HG02973 (cell line): Measurements from ENCODE around the gene PGGT1B.
"Not testable (repeated sequence)": the region's sequence is repeated elsewhere in the genome, so short reads cannot be mapped to it uniquely, and the experiment has no call there.

ENCODE experiments used
- ATAC-seq: cut with Tn5 transposase; IDR thresholded peaks from one replicate; pipeline ENCODE4 v1.9.1; 2021; ENCODE audit warnings: moderate library complexity; ENCODE audit not compliant: unreplicated experiment

PGGT1B gene

GRCh38 chr5:115260248-115260647, 2.4 kb downstream of the PGGT1B start:
- ATAC-seq = no peak

- ATAC-seq = no peak
Measured at GRCh38 chr5:115257981-115258380, 4.7 kb downstream of the PGGT1B start.

- not testable (repeated sequence) for ATAC-seq
Measured at GRCh38 chr5:115249379-115249778, 13.3 kb downstream of the PGGT1B start.

- no peak for ATAC-seq
Measured at GRCh38 chr5:115246361-115246991, 16.2 kb downstream of the PGGT1B start.

DNA sequence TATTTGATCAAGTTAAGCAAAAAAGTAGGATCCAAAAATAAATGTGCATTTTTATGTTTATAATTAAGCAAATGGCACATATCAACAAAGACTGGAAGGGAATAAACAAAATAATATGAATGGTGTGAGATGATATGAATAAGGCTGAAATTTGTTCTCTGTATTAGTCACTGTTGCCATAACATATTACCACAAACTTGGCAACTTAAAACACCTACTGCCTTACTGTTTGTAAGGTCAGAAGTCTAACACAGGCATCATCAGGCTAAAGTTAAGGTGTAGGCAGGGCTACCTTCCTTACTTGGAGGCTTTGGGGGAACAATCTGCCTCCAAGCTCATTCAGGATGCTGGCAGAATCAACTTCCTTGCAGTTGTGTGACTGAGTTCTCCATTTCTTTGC, 19.3 kb downstream of the PGGT1B start:
- ATAC-seq = peak; percentile 93

DNA sequence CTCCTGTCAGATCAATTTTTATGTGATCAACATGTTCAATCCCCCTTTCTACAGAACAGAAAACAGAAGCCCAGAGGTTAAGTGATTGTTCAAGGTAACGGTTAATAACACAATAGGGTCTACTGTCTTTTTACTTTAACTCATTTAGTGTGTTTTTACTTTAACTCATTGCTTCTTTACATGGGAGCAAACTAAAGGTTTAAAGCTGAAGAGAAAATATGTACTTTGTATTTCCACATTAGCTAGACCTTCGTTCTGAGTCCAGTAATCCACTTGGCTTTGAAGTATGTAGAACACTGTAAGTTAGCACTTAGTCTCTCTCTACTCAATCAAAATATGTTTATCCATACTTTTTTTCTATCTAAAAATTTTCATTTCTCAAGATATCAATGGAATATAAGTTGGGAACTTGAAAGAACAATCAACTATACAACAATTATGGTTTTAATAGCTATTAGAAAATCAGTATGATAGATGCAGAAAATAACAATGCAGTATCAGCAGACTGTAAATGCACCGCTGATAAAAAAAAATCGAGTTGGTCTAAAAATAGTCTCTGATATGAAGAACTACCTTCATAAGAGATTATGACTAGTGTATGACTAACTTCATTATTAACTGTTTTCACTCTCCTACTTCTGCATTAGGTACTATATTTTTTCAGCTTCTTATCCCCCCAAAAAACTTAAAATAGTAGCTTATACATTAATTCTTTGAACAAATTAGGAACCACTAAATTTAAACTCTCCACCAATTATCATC, 20.6 kb downstream of the PGGT1B start:
- no peak for ATAC-seq

- ATAC-seq = no peak
Measured at GRCh38 chr5:115237066-115237465, 25.6 kb downstream of the PGGT1B start.

GRCh38 chr5:115236599-115236998, 26.1 kb downstream of the PGGT1B start:
- ATAC-seq = no peak

DNA sequence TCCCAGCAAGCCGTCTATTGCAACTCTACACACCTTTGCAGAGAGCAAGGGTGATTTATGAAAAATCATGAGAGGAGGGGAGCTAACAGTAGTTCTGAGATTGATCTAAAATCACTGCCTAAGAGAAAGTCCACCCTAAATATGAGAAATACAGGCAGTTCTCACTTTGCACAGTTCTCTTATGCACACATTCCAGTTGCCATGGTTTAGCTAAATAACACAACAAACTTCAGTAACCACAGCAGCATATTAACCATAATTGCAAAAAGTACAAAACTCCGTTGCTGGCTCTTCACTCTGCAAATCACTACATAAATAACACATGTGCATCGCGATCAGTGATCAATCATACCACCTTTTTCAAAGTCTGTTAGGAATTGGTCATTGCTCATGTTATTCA, 31.1 kb downstream of the PGGT1B start:
- no peak for ATAC-seq

DNA sequence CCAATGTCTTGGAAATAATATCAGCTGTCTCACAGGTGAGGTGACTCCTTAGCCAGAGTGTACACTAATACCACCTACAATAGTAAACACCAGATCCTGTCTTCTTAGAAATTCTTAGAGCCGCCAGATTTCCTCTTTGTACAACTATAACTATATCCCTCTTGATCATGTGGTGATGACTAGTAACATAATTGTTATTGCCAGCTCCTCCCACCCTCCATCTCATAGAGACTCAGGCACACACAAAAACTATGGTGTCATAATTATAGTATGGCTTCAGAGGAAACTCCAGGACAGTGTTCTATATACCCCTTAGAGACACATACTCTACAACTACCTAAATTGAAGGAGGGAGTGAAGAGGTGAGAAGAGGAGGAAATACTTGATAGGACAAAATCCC, 33.1 kb downstream of the PGGT1B start:
- ATAC-seq = no peak

GRCh38 chr5:115227281-115227680, 35.4 kb downstream of the PGGT1B start:
- ATAC-seq = no peak

- ATAC-seq = no peak
Measured at GRCh38 chr5:115214541-115214940, 48.1 kb downstream of the PGGT1B start.

GRCh38 chr5:115209279-115209678, 53.4 kb downstream of the PGGT1B start:
- peak; percentile 100 for ATAC-seq

DNA sequence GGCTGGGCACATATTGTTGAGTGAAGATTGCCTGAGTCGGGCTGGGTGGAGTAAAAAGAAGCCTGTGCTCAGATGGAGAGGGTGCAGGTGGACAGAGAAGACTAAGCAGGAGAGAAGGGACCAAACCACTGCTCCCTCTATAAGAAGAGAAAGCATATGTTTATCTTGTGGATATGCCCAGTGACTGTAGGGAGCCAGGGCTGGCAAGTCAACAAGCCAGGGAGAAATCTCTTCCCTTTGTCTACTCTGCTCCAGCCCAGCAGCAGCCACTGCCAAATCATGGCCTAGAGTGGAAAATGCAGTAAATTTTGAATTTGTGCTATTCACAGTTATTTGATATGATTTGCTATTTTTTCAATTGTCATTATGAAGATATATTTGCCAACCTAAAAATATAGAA, 59.7 kb downstream of the PGGT1B start:
- ATAC-seq = no peak

- ATAC-seq = no peak
Measured at GRCh38 chr5:115196161-115196560, 66.5 kb downstream of the PGGT1B start.

DNA sequence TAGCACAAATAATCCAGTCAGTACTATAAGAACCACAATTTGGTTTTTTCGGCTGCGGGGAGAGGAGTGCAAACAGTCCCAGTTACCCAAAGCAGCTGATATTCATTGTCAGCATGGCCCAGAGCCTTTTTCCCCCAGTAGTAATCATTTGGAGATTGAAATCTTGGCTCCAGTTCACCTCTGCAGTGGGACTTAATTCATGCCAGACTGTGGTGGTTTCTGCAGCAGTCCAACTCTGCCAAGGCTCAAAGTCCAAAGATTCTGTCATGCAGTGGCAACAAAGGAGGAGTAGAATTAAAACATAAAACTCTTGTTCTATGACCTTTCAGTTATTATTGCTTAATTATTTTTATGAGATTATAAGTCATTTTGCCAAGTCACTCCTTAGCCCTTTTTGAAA, 68.0 kb downstream of the PGGT1B start:
- ATAC-seq = no peak

DNA sequence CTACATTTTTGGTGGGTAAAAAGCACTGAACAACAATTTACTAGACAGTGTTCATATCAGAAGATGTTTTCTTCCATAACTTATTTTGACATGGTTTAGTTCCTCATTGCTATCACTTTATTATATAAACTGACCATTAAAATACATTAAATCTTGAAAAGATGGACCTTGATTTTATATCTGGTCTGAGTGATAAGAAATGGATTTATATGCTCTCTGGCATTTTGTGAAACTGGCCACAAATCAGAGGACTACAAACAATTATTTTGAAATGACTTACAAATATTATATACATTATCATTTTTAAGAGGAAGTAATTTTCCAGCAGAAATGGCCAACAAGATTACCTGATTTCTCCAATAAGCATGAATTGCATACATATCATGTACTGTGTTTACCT, 69.4 kb downstream of the PGGT1B start:
- no peak for ATAC-seq

- ATAC-seq = no peak
Measured at GRCh38 chr5:115192098-115192497, 70.6 kb downstream of the PGGT1B start.

DNA sequence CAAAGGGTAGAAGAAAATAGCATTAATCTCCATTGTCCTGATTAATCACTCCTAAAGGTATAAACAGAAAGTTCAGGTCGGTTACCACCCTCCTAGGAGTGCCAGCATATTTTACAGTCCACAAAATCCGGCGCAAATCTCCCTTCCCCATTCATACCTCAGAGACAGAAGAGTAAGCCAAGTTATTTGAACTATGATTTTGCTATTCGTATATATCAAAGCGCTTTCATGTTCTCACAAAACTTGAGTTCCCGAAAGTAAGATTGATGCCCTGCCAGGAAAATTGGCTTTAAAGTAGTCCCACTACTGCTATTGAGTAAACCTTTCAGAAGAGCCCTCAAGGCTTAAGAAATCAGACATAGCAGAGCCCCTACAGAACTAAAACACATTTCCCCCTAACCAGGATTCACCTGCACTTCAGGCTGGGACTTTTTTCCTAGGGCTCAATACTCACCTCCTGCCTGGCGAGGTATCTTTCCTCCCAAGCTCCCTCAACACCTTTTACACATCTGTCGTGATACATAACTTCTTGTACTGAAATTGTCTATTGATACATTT, 71.1 kb downstream of the PGGT1B start:
- ATAC-seq = no peak

GRCh38 chr5:115190388-115190787, 72.3 kb downstream of the PGGT1B start:
- no peak for ATAC-seq

DNA sequence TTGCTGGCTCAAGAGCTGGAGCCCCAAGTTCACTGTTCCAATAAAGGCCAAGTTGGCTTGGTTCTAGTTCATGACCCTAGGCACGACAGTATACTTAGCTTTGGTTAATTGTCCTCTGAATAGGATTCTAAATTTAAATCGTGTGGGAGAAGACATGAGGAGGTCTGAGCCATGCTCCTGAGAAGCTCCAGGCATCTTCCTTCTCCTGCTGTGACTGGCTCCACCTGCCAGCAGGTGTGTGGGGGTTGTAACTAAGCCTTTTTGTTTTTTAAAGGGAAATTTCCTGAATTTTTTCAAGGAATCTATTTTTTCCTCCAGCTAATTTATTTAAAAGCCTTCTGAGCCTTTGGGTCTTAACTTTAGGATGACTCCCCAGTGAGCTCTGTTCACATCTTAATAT, 72.8 kb downstream of the PGGT1B start:
- no peak for ATAC-seq

- no peak for ATAC-seq
Measured at GRCh38 chr5:115186794-115187193, 75.9 kb downstream of the PGGT1B start.
